Panc1 (cell line): ENCODE measurements around the gene PNKD.

Experiments
- POLR2AphosphoS5 ChIP-seq: IDR thresholded peaks from 2 replicates; pipeline ENCODE4 v1.6.1; 2012; ENCODE audit warnings: mild to moderate bottlenecking, low read depth, low read length, moderate library complexity
- SIN3A ChIP-seq: IDR thresholded peaks from 2 replicates; pipeline ENCODE4 v1.6.1; 2012; ENCODE audit warnings: low read depth, mild to moderate bottlenecking, low read length, moderate library complexity, borderline replicate concordance; ENCODE audit not compliant: insufficient read depth
- TF ChIP-seq, protein P1 (sequence below): fragments of 450-650 bp; IDR thresholded peaks from 2 replicates; pipeline ENCODE4 v1.5.1; 2017; ENCODE audit warnings: mild to moderate bottlenecking
- TF ChIP-seq, protein P2 (sequence below), 2 experiments: IDR thresholded peaks; 2 replicates each; pipeline ENCODE4 v1.6.1; 2011 to 2012; ENCODE audit warnings: low read depth in 2 of 2, control low read depth in 1 of 2, low read length in 1 of 2, mild to moderate bottlenecking in 1 of 2, moderate library complexity in 1 of 2; ENCODE audit not compliant: insufficient read depth in 1 of 2

DNA sequence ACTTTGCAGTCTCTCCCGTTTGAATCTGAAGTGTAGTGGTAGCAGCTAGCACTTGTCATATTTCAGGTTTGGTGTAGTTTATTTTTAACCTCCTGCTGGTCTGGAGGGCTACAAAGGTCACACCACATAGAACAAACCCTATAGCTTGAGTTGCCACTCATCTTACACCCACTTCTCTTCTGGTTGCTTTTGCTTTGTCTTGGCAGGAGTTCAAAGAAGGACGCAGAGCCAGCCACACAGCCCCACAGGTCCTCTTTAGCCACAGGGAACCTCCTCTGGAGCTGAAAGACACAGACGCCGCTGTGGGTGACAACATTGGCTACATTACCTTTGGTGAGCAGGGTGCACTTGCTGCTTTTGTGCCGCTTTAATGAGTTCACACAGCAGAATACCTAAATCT is 25.1 kb upstream of the PNKD start:
- TF ChIP-seq, protein P1, sequence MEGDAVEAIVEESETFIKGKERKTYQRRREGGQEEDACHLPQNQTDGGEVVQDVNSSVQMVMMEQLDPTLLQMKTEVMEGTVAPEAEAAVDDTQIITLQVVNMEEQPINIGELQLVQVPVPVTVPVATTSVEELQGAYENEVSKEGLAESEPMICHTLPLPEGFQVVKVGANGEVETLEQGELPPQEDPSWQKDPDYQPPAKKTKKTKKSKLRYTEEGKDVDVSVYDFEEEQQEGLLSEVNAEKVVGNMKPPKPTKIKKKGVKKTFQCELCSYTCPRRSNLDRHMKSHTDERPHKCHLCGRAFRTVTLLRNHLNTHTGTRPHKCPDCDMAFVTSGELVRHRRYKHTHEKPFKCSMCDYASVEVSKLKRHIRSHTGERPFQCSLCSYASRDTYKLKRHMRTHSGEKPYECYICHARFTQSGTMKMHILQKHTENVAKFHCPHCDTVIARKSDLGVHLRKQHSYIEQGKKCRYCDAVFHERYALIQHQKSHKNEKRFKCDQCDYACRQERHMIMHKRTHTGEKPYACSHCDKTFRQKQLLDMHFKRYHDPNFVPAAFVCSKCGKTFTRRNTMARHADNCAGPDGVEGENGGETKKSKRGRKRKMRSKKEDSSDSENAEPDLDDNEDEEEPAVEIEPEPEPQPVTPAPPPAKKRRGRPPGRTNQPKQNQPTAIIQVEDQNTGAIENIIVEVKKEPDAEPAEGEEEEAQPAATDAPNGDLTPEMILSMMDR: no peak
- TF ChIP-seq SIN3A (no peak), POLR2AphosphoS5 (no peak)
- TF ChIP-seq, protein P2, sequence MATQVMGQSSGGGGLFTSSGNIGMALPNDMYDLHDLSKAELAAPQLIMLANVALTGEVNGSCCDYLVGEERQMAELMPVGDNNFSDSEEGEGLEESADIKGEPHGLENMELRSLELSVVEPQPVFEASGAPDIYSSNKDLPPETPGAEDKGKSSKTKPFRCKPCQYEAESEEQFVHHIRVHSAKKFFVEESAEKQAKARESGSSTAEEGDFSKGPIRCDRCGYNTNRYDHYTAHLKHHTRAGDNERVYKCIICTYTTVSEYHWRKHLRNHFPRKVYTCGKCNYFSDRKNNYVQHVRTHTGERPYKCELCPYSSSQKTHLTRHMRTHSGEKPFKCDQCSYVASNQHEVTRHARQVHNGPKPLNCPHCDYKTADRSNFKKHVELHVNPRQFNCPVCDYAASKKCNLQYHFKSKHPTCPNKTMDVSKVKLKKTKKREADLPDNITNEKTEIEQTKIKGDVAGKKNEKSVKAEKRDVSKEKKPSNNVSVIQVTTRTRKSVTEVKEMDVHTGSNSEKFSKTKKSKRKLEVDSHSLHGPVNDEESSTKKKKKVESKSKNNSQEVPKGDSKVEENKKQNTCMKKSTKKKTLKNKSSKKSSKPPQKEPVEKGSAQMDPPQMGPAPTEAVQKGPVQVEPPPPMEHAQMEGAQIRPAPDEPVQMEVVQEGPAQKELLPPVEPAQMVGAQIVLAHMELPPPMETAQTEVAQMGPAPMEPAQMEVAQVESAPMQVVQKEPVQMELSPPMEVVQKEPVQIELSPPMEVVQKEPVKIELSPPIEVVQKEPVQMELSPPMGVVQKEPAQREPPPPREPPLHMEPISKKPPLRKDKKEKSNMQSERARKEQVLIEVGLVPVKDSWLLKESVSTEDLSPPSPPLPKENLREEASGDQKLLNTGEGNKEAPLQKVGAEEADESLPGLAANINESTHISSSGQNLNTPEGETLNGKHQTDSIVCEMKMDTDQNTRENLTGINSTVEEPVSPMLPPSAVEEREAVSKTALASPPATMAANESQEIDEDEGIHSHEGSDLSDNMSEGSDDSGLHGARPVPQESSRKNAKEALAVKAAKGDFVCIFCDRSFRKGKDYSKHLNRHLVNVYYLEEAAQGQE (IDR thresholded peaks at IDR 0.05; ENCODE audit: insufficient read depth in 1 of 2, low read depth in 2 of 2, low read length in 1 of 2): no peak
